Activated T-helper 1 cell treated with anti-CD3 and anti-CD28 coated beads, Interleukin-12 subunit alpha, Interleukin-12 subunit beta, Interleukin-2, Interleukin-4 antibody, amounts not matched to agents 30 ng/mL and 10 ng/mL and 1 ng/mL, durations not matched to agents 14 hours and 24 hours and 36 hours (primary cell): ENCODE data around the gene TMEM204. TPM values are rescaled to one million over a fixed set of nuclear protein-coding genes. Genes with fewer than 3 reads are reported as not detected.

ENCODE experiments used
- DNase-seq: peaks from one replicate; pipeline ENCODE4 v3.0.0; 2021; ENCODE audit warnings: low spot score
- H3K27ac Mint-ChIP-seq: one replicate; pipeline ENCODE4 v1.8.0; 2021; ENCODE audit warnings: mild to moderate bottlenecking, mixed read lengths
- H3K27me3 Mint-ChIP-seq: one replicate; pipeline ENCODE4 v1.8.0; 2022; ENCODE audit warnings: mild to moderate bottlenecking, moderate library complexity, mixed read lengths; ENCODE audit not compliant: insufficient read depth
- H3K36me3 Mint-ChIP-seq: one replicate; pipeline ENCODE4 v1.8.0; 2021; ENCODE audit warnings: low read depth, mixed read lengths
- H3K4me1 Mint-ChIP-seq: one replicate; pipeline ENCODE4 v1.8.0; 2021; ENCODE audit warnings: low read depth, mixed read lengths
- H3K4me3 Mint-ChIP-seq: one replicate; pipeline ENCODE4 v1.8.0; 2021; ENCODE audit warnings: mild to moderate bottlenecking, moderate library complexity, mixed read lengths
- H3K9me3 Mint-ChIP-seq: one replicate; pipeline ENCODE4 v1.8.0; 2021; ENCODE audit warnings: mixed read lengths
- intact Hi-C: fragments of 100-400 bp; cut with micrococcal nuclease; formaldehyde crosslinking; loops from one replicate; pipeline ENCODE4 v1.15.1; 2024
- total RNA-seq: library from RNA; stranded (reverse); gene quantifications from 2 replicates; pipeline ENCODE4 v1.2.3, GENCODE V29; 2022

TMEM204 gene
- total RNA-seq, 1 donor from 2014 or later: 23.7 TPM

GRCh38 chr16:1553946-1554825 is 20.7 kb downstream of the TMEM204 start:
- intact Hi-C loops: no loop called here
- H3K9me3 Mint-ChIP-seq: no peaks in the 10 kb centered on the region
- H3K4me1 Mint-ChIP-seq: no peaks in the 10 kb centered on the region
- peaks cover 6% of the 10 kb centered on the region for H3K36me3 Mint-ChIP-seq
- H3K27me3 Mint-ChIP-seq: no peaks in the 10 kb centered on the region
- peak overlapping the region; percentile 14 for H3K27ac Mint-ChIP-seq
- H3K4me3 Mint-ChIP-seq: no peak overlapping the region
- DNase-seq: no peak

- peaks cover 6% of the 10 kb centered on the region for H3K4me1 Mint-ChIP-seq
- no peak overlapping the region for H3K4me3 Mint-ChIP-seq
- no peaks in the 10 kb centered on the region for H3K27me3 Mint-ChIP-seq
- H3K27ac Mint-ChIP-seq: no peak overlapping the region
- no peak for DNase-seq
- H3K36me3 Mint-ChIP-seq: peaks cover 7% of the 10 kb centered on the region
- no peaks in the 10 kb centered on the region for H3K9me3 Mint-ChIP-seq
- intact Hi-C loops: no loop called here
These were observed 21.5 kb downstream of the TMEM204 start for GRCh38 chr16:1554826-1555445.

- Mint-ChIP-seq H3K27me3 (no peaks in the 10 kb centered on the region), H3K9me3 (no peaks in the 10 kb centered on the region), H3K4me3 (no peak overlapping the region), H3K4me1 (peaks cover 12% of the 10 kb centered on the region), H3K36me3 (peaks cover 8% of the 10 kb centered on the region), H3K27ac (no peak overlapping the region)
- DNase-seq: no peak
- intact Hi-C loops: no loop called here
These were observed 22.8 kb downstream of the TMEM204 start for GRCh38 chr16:1556254-1556653.

GRCh38 chr16:1557074-1557473 is 23.6 kb downstream of the TMEM204 start:
- Mint-ChIP-seq H3K4me3 (no peak overlapping the region), H3K4me1 (peaks cover 12% of the 10 kb centered on the region), H3K36me3 (peaks cover 11% of the 10 kb centered on the region), H3K27me3 (no peaks in the 10 kb centered on the region), H3K9me3 (no peaks in the 10 kb centered on the region), H3K27ac (no peak overlapping the region)
- no peak for DNase-seq
- intact Hi-C loops: no loop called here

GRCh38 chr16:1557576-1557975 is 24.1 kb downstream of the TMEM204 start:
- no peak overlapping the region for H3K4me3 Mint-ChIP-seq
- peaks cover 11% of the 10 kb centered on the region for H3K36me3 Mint-ChIP-seq
- no peak overlapping the region for H3K27ac Mint-ChIP-seq
- intact Hi-C loops: no loop called here
- H3K27me3 Mint-ChIP-seq: no peaks in the 10 kb centered on the region
- peaks cover 12% of the 10 kb centered on the region for H3K4me1 Mint-ChIP-seq
- no peaks in the 10 kb centered on the region for H3K9me3 Mint-ChIP-seq
- DNase-seq: no peak

- H3K4me1 Mint-ChIP-seq: peaks cover 12% of the 10 kb centered on the region
- intact Hi-C loops: no loop called here
- H3K9me3 Mint-ChIP-seq: no peaks in the 10 kb centered on the region
- DNase-seq: peak; percentile 21
- H3K27ac Mint-ChIP-seq: peak overlapping the region; percentile 59
- peak overlapping the region; percentile 27 for H3K4me3 Mint-ChIP-seq
- no peaks in the 10 kb centered on the region for H3K27me3 Mint-ChIP-seq
- H3K36me3 Mint-ChIP-seq: peaks cover 8% of the 10 kb centered on the region
These were observed 26.0 kb downstream of the TMEM204 start for GRCh38 chr16:1559446-1559975.

GRCh38 chr16:1560153-1560552 is 26.7 kb downstream of the TMEM204 start:
- DNase-seq: no peak
- peaks cover 12% of the 10 kb centered on the region for H3K4me1 Mint-ChIP-seq
- H3K9me3 Mint-ChIP-seq: no peaks in the 10 kb centered on the region
- no peak overlapping the region for H3K4me3 Mint-ChIP-seq
- peaks cover 8% of the 10 kb centered on the region for H3K36me3 Mint-ChIP-seq
- intact Hi-C loops: no loop called here
- H3K27me3 Mint-ChIP-seq: no peaks in the 10 kb centered on the region
- H3K27ac Mint-ChIP-seq: no peak overlapping the region

GRCh38 chr16:1560866-1561265 is 27.4 kb downstream of the TMEM204 start:
- Mint-ChIP-seq H3K27ac (no peak overlapping the region), H3K36me3 (peaks cover 8% of the 10 kb centered on the region), H3K27me3 (no peaks in the 10 kb centered on the region), H3K9me3 (no peaks in the 10 kb centered on the region), H3K4me3 (no peak overlapping the region), H3K4me1 (peaks cover 12% of the 10 kb centered on the region)
- DNase-seq: no peak
- intact Hi-C loops: no loop called here

GRCh38 chr16:1561266-1561665 is 27.8 kb downstream of the TMEM204 start:
- Mint-ChIP-seq H3K36me3 (peaks cover 8% of the 10 kb centered on the region), H3K9me3 (no peaks in the 10 kb centered on the region), H3K27ac (no peak overlapping the region), H3K4me1 (peaks cover 12% of the 10 kb centered on the region), H3K27me3 (no peaks in the 10 kb centered on the region), H3K4me3 (no peak overlapping the region)
- DNase-seq: no peak
- intact Hi-C loops: no loop called here

- intact Hi-C loops: no loop called here
- Mint-ChIP-seq H3K27me3 (no peaks in the 10 kb centered on the region), H3K9me3 (no peaks in the 10 kb centered on the region), H3K36me3 (peaks cover 8% of the 10 kb centered on the region), H3K4me3 (no peak overlapping the region), H3K4me1 (peaks cover 12% of the 10 kb centered on the region), H3K27ac (no peak overlapping the region)
- DNase-seq: no peak
These were observed 28.4 kb downstream of the TMEM204 start for GRCh38 chr16:1561836-1562235.

- no peaks in the 10 kb centered on the region for H3K9me3 Mint-ChIP-seq
- intact Hi-C loops: no loop called here
- peaks cover 8% of the 10 kb centered on the region for H3K36me3 Mint-ChIP-seq
- H3K4me1 Mint-ChIP-seq: peaks cover 12% of the 10 kb centered on the region
- no peak overlapping the region for H3K4me3 Mint-ChIP-seq
- no peaks in the 10 kb centered on the region for H3K27me3 Mint-ChIP-seq
- H3K27ac Mint-ChIP-seq: no peak overlapping the region
- DNase-seq: no peak
These were observed 30.3 kb downstream of the TMEM204 start for GRCh38 chr16:1563786-1564185.

GRCh38 chr16:1564325-1564724 is 30.9 kb downstream of the TMEM204 start:
- peaks cover 8% of the 10 kb centered on the region for H3K36me3 Mint-ChIP-seq
- H3K27ac Mint-ChIP-seq: no peak overlapping the region
- H3K4me1 Mint-ChIP-seq: peaks cover 12% of the 10 kb centered on the region
- no peaks in the 10 kb centered on the region for H3K9me3 Mint-ChIP-seq
- DNase-seq: no peak
- H3K4me3 Mint-ChIP-seq: no peak overlapping the region
- no peaks in the 10 kb centered on the region for H3K27me3 Mint-ChIP-seq
- intact Hi-C loops: no loop called here

- peaks cover 6% of the 10 kb centered on the region for H3K4me1 Mint-ChIP-seq
- intact Hi-C loops: no loop called here
- no peak for DNase-seq
- H3K27me3 Mint-ChIP-seq: no peaks in the 10 kb centered on the region
- H3K4me3 Mint-ChIP-seq: no peak overlapping the region
- peaks cover 4% of the 10 kb centered on the region for H3K36me3 Mint-ChIP-seq
- no peaks in the 10 kb centered on the region for H3K9me3 Mint-ChIP-seq
- no peak overlapping the region for H3K27ac Mint-ChIP-seq
These were observed 31.8 kb downstream of the TMEM204 start for GRCh38 chr16:1565083-1565805.
